DND-41 (cell line): ENCODE data around the gene KCNMA1.

ENCODE experiments used
- EZH2 ChIP-seq: IDR thresholded peaks from 3 replicates; pipeline ENCODE4 v1.6.1; 2012; ENCODE audit warnings: borderline replicate concordance, low read depth, mild to moderate bottlenecking, moderate library complexity, low read length, inconsistent platforms; ENCODE audit not compliant: severe bottlenecking
- TF ChIP-seq, protein P1 (sequence below): IDR thresholded peaks from 2 replicates; pipeline ENCODE4 v1.5.1; 2012; ENCODE audit warnings: borderline replicate concordance, low read length, moderate library complexity, mild to moderate bottlenecking; ENCODE audit not compliant: poor library complexity, severe bottlenecking; ENCODE audit errors: extremely low read depth

DNA sequence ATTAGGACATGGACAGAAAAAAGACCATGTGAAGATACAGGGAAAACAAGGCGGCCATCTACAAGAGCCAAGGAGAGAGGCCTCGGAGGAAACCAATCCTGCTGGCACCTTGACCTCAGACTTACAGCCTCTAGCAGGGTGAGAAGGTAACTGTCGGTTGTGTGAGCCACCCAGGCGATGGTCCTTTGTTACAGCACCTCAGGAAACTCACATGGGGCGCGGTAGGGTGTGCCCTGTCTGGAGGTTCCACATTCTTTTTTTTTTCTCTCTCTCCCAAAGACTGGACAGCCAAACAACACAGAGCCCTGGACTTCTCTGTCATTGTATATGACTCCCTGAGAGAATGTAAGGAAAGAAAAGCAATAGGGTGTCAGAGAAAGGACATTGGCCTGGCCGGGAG, 163.2 kb downstream of the KCNMA1 start:
- no peak for TF ChIP-seq EZH2
- TF ChIP-seq, protein P1, sequence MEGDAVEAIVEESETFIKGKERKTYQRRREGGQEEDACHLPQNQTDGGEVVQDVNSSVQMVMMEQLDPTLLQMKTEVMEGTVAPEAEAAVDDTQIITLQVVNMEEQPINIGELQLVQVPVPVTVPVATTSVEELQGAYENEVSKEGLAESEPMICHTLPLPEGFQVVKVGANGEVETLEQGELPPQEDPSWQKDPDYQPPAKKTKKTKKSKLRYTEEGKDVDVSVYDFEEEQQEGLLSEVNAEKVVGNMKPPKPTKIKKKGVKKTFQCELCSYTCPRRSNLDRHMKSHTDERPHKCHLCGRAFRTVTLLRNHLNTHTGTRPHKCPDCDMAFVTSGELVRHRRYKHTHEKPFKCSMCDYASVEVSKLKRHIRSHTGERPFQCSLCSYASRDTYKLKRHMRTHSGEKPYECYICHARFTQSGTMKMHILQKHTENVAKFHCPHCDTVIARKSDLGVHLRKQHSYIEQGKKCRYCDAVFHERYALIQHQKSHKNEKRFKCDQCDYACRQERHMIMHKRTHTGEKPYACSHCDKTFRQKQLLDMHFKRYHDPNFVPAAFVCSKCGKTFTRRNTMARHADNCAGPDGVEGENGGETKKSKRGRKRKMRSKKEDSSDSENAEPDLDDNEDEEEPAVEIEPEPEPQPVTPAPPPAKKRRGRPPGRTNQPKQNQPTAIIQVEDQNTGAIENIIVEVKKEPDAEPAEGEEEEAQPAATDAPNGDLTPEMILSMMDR: no peak
